Stimulated activated CD4-positive, alpha-beta T cell treated with anti-CD3 and anti-CD28 coated beads, Interleukin-15, amount 100 ng/mL, for 24 hours (primary cell): ENCODE measurements around the gene MGAT5B.
"Not testable (repeated sequence)": the region's sequence is repeated elsewhere in the genome, so short reads cannot be mapped to it uniquely, and the experiment has no call there.

Source experiments
- DNase-seq: peaks from one replicate; pipeline ENCODE4 v3.0.0-alpha.2; 2020

The MGAT5B gene

DNA sequence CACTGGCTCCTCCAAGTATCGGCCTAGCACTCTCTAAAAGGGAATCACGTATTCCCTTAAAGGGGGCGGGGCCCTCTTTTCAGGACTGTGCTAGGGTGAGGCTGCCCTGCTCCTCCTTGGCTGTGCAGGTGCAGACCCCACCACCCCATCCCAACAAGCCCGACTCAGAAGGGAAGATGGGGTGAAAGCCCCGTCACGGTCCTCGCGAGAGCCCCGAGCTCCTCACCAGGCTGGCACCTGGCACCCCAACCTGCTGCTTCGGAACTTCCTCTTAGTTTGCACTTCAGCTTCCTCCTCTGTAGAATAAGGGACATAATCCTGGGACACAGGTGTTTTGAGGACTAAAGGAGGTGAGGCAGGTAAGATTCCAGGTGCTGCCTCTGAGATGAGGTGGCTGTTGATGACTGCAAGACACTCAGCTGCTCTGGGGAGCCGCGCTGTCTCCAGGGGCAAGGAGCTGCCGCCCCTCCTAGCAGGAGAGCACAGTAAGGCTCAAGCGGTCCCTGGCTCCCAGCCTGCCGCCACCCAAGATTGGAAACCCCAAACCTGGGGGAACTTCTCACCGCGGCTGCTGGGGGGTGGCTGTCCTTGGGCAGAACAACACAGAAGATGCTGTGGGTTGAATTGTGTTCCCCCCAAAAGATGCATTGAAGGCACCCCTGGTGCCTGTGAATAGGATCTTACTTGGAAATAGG lies 88.8 kb downstream of the MGAT5B start:
- DNase-seq, result no peak

DNA sequence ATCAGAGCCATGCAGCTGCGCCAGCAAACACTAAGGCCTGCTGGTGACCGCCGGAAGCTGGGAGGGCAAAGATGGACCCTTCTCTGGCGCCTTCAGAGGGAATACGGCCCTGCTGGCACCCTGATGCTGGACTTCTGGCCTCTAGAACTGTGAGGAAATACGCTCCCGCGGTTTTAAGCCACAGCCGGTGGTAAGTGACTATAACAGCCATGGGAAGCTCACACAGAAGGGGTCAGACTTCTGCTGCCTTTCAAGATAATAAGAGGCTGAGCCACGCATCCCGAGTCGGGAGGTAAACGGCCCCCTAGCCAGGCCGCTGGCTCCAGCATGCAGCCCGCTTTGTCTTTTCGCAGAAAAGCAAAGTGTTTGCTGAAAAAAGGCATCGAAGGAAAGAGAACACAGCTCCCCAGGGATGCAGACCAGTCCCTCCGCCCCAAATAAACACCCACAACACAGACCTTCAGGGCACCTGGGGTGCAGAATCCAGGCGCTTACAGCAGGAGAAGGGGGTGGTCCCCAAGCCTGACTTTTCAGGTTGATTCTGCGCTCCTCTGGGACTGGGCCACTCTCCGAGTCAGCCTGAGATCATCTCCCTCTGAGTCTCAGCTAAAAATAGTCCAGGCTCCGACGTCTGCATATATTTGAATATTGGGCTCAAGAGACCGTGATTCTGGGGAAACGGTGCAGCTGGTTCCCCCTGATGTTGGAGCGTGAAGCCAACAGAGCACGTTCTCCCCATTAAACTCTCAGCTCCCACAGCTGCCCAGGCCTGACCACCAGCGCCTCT lies 89.7 kb downstream of the MGAT5B start:
- no peak for DNase-seq

DNA sequence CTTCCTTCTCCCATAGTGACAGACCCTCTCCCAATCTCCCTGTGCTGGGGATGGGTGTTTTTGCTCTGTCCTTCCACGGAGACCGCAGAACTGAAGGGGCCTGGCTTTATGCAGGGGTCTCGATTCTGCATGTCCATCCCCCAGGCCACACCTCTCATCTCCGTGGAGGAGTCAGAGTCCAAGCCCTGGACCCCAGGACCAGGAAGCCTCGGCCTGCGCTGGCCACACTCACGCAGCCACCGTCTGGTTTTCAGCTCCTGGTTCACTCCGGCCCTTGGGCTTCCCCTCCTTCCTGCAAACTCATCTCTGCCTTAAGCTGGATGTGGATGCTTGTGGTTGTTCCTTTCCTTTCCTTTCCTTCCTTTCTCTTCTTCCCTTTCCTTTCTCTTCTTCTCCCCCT lies 90.8 kb downstream of the MGAT5B start:
- DNase-seq, result no peak

DNA sequence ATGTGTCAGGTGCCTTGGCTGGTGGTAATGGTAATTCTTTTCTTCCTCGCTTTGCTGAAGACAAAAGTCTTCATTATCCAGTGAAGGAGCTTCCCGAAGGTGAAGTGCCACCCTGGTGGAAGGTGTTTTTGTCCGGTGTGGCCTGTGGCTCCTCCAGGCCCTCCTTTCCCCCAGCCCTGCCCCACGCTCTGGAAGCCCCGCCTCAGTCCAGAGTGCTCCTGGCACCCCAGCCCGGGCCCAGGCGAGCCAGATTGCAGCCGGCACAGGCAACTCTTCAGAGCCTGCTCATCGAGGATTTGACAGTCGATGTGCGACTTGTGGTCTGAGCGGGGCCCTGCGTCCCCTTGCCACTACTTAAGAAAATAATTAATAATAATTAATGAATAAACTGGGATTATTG lies 93.7 kb downstream of the MGAT5B start:
- no peak for DNase-seq

DNA sequence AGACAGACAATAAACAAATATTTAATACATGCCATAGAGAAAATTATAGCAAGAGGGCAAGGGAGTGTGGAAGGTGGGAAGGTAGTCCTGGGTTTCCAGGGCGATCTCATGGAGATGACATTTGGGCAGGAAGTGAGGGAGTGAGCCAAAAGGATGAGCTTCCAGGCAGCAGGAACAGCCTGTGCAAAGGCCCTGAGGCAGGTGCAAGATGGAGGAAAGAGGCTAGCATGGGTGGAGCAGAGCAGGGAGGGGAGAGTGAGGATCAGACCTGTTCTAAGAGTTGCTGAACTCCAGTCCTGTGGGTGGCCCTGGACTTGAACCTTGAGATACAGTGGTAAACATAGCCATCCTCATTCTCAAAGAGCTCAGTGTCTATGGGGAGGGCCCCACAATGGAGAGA lies 94.7 kb downstream of the MGAT5B start:
- no peak for DNase-seq

DNA sequence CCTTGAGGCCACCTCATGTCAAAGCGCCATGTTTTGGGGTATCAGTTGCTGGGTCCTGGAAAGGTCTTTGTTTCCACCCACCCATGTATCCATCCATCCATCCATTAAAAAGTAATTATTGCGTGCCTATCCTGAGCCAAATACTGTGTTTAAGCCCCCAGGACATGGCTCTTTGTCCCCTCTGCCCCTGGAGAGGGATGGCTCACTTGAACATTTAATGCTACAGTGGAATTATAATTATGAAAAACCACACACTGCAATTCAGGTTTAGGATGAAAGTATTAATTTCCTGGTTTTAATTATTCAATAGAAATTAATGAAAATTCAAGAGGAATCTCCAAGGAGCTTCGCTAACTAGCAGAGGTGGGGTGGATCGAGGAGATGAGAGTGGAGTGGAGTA lies 97.8 kb downstream of the MGAT5B start:
- no peak for DNase-seq

DNA sequence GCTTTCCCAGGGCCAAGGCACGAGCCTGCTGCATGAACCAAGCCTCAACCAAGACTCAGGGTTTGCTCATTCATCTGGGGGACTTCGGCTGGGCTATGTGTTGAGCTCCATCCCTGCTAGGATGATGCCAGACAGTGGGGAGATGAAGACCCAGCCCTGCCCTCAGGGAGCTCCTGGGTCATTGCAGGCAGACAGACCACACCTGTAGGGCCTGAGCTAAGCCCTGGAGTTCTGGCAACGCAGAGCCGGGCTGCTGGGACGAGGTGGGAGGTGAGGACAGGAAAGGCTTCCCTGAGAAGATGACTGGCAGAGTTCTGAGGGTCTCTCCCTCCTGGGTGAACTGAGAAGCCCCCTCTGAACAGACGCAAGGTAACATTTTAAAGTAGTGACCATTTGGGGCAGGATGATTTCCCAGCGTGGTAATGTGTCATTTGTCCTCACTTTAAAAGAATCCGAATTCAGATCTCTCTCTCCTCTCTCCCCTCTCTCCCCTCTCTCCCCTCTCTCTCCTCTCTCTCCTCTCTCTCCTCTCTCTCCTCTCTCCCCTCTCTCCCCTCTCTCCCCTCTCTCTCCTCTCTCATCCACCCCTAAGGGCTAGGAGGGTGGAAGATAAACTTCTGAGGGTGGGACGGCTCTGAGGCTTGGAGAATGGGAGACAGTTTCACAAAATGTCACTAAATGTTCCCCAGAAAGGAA lies 98.4 kb downstream of the MGAT5B start:
- DNase-seq, result no peak

DNA sequence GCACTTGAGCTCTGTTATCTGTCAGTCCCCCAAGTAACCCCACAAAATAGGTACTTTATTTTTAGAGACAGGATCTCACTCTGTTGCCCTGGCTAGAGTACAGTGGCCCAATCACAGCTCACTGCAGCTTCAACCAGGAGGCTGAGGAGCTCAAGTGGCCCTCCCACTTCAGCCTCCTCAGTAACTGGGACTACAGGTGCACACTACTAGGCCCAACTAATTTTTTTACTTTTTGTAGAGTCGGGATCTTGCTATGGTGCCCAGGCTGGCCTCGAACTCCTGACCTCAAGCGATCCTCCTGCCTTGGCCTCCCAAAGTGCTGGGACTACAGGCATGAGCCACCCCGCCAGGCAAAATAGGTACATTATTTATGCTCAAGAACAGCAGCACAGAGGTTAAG lies 99.6 kb downstream of the MGAT5B start:
- DNase-seq, result no peak

DNA sequence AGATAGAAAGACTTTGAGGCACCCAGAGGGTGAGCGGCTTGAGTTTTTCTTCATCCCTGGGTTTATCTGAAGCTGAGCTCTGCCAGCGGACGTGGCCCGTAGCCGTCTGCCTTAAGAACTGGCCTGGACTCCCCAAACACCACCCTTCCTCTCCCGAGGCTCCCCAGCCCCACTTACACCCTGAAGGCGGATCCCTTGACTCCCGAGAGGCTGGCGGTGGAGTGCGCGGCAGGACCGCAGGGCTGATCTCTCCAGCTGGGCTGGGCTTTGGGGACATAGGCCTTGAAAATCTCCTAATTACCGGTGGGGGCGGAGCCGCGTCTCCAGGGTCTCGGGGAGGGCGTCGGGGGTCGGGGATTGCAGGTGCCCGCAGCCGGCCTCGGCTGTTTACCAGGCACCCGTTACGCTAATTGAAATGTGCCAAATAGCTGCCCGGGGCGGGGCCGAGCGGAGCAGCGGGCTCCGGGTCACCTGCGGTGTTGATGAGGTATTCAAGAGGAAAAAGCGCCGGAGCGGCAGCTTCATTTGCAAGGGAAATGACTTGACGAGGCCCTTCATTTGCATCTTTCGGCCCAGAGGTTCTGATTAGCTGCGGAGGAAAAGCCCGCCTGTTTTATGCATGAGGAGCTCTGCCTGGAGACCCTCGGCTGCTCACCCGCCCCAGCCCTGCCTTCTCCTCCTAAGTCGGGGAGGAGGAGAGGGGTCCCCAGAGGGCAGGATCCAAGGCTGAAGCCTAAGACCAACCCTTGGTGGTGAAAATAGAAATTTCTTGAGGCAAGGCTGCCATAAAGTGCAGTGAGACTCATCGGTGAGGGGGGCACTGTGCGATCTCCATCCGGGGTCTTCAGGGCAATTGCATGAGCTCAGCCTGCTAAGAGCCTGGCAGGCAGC lies 100.7 kb downstream of the MGAT5B start:
- peak; percentile 68 for DNase-seq

DNA sequence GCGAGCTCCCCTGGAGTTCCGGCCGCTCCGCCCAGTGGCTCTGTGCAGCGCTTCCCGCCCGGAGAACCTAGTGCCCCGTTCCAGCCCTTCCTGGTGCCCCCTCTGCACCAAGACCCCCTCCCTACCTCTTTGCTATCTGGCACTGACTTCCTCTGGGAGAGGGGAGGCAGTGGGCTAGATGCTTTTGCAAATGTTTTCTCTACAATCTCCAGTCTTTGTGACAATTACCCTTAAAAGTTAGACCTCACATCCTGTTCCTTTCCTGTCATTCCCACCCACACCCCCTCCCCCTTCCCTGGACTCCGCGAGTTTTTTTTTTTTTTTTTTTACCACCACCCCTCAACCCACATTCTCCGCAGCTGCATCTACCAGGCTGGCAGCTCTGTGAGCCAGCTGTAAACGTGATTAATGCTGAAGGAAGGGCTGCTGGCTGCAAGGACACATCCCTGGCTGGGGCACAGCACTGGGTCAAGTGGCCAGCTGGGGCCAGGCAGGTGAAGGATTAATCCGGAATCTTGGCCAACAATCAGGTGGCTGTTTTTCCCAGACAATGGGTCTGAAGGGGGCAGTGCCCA lies 101.5 kb downstream of the MGAT5B start:
- DNase-seq, result peak; percentile 36

DNA sequence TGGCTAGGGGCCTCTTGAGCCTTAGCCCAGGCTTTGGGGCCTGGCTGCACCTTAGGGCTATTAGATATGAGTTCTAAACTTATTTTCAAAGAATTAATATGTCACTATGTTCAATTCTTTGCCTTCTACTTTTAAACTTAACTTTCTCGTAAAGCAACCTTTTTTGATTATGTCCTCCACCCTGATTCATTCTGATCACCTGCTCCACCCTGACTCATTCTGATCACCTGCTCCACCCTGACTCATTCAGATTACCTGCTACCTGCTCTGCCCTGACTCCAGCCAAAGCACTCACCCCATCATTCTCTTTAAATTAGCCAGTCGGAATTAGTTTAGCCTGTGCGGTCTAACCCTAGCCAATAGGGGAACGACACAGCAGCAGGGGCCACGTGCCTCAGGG lies 102.0 kb downstream of the MGAT5B start:
- DNase-seq, result not testable (repeated sequence)

DNA sequence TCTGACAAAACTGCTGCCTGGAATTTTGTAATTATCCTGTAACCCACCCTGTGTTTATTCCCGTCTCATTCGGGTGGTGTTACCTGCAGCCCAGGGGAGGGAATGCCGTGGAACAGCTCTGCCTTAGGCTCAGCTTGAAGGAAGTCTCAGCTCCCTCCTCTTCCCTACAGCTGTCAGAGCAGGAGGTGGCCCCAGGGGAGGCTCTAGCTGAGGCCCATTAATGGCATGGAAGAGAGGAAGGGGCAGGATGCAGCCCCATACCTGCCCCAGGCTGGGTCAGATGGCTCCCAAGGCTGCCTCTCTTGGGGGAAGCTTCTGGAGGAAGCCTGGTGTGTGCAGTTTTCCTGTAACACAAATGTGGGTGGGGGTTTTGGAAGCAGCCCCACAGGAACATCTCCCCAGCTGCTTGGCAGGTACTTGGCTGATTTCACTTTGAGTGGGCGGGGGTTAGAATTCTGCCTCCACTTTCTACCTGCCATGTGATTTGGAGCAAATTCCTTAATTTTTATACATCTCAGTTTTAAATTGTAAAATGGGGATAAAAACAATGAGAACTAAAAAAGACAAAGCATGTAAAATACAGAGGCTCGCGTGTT lies 103.9 kb downstream of the MGAT5B start:
- DNase-seq, result no peak

DNA sequence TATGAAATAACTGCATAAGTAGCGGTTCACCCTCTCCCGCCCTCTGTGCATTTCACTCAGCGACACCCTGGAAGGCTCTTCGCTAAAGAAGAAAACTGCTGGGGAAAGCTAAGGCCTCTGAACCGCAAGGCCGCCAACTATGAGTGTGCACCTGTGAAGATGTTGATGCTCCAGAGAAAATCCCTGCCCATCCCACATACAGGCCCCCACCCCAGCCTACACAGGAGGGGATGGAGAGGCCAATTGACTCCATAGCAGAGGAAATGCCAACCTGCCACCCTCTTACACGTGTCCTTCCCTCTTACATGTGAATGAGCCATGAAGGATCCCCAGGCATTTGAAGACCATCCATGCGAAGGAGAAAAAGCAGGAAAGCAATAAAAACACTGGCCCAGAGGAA lies 104.8 kb downstream of the MGAT5B start:
- no peak for DNase-seq

DNA sequence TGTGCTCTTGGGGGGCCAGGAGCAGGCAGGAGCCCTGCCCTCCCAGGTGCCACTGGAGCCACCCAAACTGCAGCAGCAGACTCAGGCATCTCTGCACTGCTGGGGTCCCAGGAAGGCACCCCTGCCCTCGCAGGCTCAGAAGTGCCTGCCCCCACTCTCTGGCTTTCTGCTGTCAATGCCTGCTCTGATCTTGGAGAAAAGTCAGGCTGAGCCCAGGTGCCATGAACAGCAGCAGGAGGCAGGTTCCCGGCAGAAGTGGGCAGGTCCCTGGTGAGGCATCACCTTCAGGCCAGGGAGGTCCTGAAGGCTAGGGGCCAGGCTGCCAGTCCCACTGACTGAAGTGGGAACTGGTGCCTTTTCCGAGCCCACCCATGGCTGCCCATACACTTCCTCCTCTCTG lies 106.5 kb downstream of the MGAT5B start:
- no peak for DNase-seq

DNA sequence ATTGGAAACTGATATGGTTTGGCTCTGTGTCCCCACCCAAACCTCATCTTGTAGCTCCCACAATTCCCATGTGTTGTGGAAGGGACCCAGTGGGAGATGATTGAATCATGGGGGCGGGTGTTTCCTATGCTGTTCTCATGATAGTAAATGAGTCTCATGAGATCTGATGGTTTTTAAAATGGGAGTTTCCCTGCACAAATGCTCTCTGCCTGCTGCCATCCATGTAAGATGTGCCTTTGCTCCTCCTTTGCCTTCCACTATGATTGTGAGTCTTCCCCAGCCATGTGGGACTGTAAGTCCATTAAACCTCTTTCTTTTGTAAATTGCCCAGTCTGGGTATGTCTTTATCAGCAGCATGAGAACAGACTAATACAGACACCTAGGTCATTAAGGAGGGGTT lies 109.8 kb downstream of the MGAT5B start:
- not testable (repeated sequence) for DNase-seq

DNA sequence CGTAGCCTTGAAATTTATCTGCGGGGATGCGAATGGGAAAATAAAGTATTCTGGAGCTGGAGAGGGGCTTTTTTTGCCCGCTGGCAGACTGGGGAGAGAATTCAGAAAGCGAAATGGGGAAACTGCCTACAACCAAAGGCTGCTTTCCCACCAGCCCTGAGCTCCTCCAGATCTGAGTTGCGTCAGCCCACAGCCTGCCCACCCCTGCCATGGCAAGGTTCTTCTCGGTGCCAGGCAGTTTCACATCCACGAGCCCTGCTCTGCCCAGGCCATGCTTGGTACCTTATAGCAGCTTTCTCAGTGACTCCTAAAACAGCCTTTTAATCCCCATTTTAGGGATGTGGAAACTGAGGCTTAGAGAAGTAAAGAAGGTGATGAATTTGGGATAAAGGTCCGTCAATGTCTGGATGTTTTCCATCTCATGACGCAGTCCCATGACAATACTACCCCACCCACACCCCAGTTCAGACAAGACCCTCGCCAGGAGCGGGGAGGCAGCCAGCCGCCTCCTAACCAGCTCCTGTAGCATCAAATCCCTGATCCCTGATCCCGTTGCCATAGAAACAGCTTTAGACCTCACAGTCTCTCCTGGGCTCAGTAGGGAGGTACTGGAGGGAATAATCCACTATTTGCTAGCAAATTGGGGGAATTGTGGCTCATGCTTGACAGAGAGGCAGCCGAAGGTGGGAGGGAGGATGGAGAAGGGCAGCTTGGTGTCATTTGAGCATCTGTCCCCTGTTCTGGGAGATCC lies 113.5 kb downstream of the MGAT5B start:
- no peak for DNase-seq

DNA sequence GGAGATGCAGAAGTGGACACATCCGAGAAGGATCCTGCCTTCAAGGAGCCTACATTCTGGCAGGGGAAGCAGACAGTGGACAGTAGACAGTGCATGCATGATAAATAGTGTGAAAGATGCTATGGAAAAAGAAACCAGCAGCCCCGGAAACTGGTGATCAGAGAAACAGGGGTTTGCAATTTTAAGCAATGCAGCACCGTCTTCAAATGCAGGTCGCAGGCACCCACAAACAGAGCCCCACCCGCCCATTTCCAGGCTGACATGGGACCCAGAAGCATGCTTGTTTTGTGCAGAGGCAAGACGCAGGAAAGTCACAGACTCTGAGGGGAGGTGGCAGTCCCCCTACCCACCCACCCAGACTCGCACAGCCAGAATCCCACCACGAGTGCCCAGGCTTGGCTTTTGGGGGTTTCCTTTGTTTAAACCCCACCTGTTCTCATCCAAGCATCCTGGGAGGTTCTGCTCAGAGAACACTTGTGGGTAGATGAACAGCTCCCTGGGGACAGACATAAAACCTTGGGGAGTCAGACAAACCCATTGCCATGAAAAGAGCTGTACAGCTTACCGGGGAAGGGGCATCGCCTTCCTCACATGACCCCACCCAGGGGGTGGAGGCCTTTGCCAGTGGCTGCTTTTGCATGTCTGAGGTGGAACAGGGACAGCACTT lies 114.3 kb downstream of the MGAT5B start:
- no peak for DNase-seq

DNA sequence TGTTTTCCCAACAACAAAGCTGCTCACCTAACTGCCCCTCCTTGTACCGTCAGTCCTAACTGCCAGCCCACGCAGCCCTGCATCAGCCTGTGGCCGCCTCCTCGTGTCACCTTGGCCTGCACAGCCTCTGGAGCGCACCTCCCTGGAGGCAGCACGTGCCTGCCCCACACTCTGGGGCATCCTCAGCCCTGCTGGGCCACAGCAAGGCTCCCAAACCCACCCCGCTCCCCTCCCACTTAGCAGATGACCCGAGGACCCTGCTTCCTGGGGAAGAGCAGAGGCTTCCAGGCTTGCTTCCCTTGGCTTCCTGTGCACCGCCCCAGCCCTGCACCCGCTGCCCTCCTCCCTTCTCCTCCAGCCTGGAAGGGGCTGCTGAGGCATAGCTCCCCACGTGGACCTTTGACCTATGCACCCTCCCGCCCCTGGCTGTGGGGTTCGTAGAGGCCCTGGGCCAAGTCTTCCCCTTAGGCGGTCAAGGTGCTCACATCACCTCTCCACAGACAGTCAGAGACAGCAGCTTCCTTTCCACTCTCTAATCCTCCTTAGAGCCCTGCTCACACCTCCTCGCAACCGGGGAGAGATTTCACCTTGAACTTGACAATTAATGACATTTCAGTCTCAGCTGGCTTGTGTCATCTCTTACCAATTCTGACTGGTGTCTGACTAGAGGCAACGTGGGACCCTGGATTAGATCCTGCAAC lies 115.0 kb downstream of the MGAT5B start:
- DNase-seq, result no peak

DNA sequence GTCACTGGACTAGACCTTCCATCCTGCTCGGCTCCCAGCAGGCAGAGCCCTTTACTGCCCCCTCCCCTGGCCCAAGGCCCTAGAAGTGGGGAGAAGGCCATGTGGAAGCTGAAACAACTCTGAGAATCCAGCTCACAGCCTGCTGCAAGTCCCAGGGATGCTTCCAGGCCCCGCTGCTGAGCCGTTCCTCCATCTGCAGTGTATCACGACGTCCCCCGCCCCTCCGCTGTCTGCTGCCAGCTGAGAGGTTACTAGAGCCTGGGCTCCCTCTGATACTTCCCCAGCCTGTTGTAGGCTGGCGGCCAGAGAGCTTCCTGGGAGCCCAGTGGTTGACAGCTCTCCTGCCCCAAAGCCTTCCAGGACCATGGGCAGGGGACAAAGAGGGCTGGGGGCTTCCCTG lies 118.2 kb downstream of the MGAT5B start:
- no peak for DNase-seq

DNA sequence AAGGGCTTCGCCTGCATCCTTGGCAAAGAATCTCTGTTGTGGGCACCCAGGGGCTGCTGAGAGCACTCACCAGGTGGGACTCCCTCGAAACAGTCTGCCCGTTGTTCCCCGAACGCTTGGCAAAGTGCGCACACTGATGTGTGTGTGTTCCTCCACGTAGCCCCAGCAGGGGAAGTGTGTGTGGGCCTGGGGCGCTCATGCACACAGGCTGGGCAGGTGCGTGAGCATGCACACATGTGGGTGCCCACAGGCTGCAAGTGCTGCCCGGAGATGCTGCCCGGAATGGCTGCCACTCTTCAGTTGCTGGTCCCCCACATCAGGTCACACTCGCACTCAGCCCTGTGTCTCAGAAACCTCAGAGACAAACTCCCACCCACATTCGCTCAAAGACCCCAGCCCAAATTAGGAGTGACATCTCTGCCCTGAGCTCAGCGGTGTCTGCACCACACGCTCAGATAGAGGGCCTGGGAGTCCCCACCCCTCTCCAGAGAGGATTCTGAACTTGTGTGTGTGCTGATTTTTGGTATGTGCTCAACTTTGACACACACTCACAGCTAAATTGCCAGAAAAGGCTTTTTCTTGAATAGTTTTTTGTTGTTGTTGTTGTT lies 119.4 kb downstream of the MGAT5B start:
- no peak for DNase-seq
